ENCODE measurements around the gene ABLIM3. TPM values are rescaled to one million over a fixed set of nuclear protein-coding genes. Genes with fewer than 3 reads are reported as not detected.

Gene ABLIM3
- total and polyA plus RNA-seq, 2 experiments from 2014 or later, result 7.3 to 7.8 TPM

DNA sequence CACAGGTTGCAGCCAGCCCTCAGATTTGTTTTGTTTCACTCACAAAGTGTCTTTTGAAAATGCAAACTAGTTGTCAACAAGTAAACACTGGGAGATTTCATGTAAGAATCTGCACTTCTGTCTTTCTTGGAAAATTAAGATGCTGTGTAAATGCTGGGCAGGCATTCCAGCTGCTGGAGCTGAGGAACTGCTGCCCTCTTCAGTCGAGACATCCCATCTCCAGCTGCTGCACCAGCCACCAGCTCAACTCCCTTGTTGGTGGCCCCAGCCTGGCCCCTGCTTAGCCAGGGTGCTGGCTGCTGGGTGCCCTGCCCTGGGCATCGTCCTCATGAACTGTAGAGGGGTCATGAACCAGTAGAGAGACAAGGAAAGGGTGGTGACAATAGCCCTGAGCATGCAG, 97.2 kb downstream of the ABLIM3 start:
- H3K27ac ChIP-seq, result no peak overlapping the region
- 30% methylated on average over 2 of the region's 2 CpGs for WGBS (ENCODE audit: low lambda C conversion rate, missing lambda C conversion rate)
- H4K20me1 ChIP-seq (ENCODE audit: insufficient read depth, poor library complexity, severe bottlenecking), result no peaks in the 10 kb centered on the region
- H3K36me3 ChIP-seq (replicated peaks; ENCODE audit: insufficient read depth, low read depth), result no peaks in the 10 kb centered on the region
- H3K27me3 ChIP-seq, result peaks cover 45% of the 10 kb centered on the region
- no peak for TF ChIP-seq EZH2phosphoT487 (IDR thresholded peaks at IDR 0.05; ENCODE audit: low read depth, severe bottlenecking, unreplicated experiment)
- TF ChIP-seq, protein P1, sequence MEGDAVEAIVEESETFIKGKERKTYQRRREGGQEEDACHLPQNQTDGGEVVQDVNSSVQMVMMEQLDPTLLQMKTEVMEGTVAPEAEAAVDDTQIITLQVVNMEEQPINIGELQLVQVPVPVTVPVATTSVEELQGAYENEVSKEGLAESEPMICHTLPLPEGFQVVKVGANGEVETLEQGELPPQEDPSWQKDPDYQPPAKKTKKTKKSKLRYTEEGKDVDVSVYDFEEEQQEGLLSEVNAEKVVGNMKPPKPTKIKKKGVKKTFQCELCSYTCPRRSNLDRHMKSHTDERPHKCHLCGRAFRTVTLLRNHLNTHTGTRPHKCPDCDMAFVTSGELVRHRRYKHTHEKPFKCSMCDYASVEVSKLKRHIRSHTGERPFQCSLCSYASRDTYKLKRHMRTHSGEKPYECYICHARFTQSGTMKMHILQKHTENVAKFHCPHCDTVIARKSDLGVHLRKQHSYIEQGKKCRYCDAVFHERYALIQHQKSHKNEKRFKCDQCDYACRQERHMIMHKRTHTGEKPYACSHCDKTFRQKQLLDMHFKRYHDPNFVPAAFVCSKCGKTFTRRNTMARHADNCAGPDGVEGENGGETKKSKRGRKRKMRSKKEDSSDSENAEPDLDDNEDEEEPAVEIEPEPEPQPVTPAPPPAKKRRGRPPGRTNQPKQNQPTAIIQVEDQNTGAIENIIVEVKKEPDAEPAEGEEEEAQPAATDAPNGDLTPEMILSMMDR (IDR thresholded peaks at IDR 0.05; ENCODE audit: poor library complexity), result peak; percentile 15
- H3K4me3 ChIP-seq, result no peak overlapping the region
- H3K79me2 ChIP-seq, result no peaks in the 10 kb centered on the region
- no peaks in the 10 kb centered on the region for H3K9me3 ChIP-seq (ENCODE audit: low read depth)
- H3K9me2 ChIP-seq (replicated peaks; ENCODE audit: insufficient read depth), result no peaks in the 10 kb centered on the region
- no peaks in the 10 kb centered on the region for H3K4me1 ChIP-seq (ENCODE audit: insufficient read depth)
- DNase-seq (ENCODE audit: low spot score), result no peak
- no peak overlapping the region for H2AFZ ChIP-seq
- H3K4me2 ChIP-seq, result no peak overlapping the region

DNA sequence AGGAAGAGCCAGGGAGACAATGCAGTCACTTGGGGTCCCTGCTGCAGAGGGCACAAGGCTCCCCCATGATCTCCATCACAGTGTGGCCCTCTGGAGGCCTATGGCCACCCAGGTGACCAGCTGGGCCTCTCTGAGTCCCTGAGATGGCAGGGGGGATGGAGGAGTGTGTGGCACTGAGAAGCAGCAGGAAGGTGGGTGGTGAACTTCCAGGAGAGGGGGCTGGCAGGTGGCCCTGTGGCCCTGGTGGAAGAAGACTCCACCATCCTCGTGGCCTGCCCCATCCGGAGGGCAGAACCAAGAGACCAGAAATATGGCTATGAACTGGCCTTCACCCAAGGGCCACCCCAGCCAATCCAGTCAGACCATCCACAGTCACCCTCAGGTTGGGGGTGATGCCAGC, 98.6 kb downstream of the ABLIM3 start:
- Histone ChIP-seq H3K4me2 (no peak overlapping the region), H3K4me3 (no peak overlapping the region), H2AFZ (no peak overlapping the region), H3K9me3 (ENCODE audit: low read depth) (no peaks in the 10 kb centered on the region), H3K27me3 (peaks cover 36% of the 10 kb centered on the region), H3K79me2 (no peaks in the 10 kb centered on the region), H4K20me1 (ENCODE audit: insufficient read depth, poor library complexity, severe bottlenecking) (no peaks in the 10 kb centered on the region), H3K4me1 (ENCODE audit: insufficient read depth) (no peaks in the 10 kb centered on the region), H3K36me3 (replicated peaks; ENCODE audit: insufficient read depth, low read depth) (no peaks in the 10 kb centered on the region), H3K9me2 (replicated peaks; ENCODE audit: insufficient read depth) (no peaks in the 10 kb centered on the region), H3K27ac (no peak overlapping the region)
- TF ChIP-seq EZH2phosphoT487 (IDR thresholded peaks at IDR 0.05; ENCODE audit: low read depth, severe bottlenecking, unreplicated experiment) (no peak), EZH2 (IDR thresholded peaks at IDR 0.05; ENCODE audit: borderline replicate concordance) (no peak)
- TF ChIP-seq, protein P1 (IDR thresholded peaks at IDR 0.05; ENCODE audit: poor library complexity), result no peak
- WGBS (ENCODE audit: low lambda C conversion rate, missing lambda C conversion rate), result 87% methylated on average over 2 of the region's 2 CpGs
- no peak for DNase-seq (ENCODE audit: low spot score)

DNA sequence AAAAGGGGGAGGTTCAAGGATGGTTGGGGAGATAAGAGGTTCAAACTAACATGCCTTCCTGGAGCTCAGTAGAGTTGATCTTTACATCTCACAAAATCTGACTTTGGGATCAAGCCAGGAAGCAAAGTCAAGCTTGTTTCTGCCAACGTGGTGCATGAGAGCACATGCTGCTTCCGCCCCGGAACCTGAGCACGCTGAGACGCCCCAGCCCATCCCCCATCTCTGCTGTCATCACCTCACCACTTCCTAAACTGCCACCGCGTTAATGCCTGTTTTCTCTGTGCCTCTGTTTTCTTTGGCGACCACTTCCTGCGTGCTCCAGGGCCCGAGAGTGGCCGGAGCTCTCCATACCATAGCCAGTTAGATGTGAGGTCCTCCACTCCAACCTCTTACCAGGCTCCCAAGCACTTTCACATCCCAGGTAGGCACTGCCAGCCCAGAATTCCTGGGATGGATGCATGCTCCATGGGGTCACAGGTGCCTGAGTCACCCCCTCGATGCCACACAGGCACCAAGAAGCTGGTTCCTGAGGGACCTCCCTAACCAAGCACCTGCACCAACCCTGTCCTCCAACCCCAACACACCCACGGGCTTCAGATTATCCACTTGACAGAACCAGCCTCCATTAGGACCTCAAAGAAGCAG, 99.2 kb downstream of the ABLIM3 start:
- Histone ChIP-seq H2AFZ (no peak overlapping the region), H3K79me2 (no peaks in the 10 kb centered on the region), H3K27ac (no peak overlapping the region), H3K4me2 (no peak overlapping the region), H3K9me3 (ENCODE audit: low read depth) (no peaks in the 10 kb centered on the region), H3K4me3 (no peak overlapping the region), H3K4me1 (ENCODE audit: insufficient read depth) (no peaks in the 10 kb centered on the region), H4K20me1 (ENCODE audit: insufficient read depth, poor library complexity, severe bottlenecking) (no peaks in the 10 kb centered on the region), H3K9me2 (replicated peaks; ENCODE audit: insufficient read depth) (no peaks in the 10 kb centered on the region), H3K36me3 (replicated peaks; ENCODE audit: insufficient read depth, low read depth) (no peaks in the 10 kb centered on the region), H3K27me3 (peaks cover 32% of the 10 kb centered on the region)
- WGBS (ENCODE audit: low lambda C conversion rate, missing lambda C conversion rate), result 83% methylated on average over 13 of the region's 13 CpGs
- TF ChIP-seq EZH2 (IDR thresholded peaks at IDR 0.05; ENCODE audit: borderline replicate concordance), result no peak
- TF ChIP-seq EZH2phosphoT487 (IDR thresholded peaks at IDR 0.05; ENCODE audit: low read depth, severe bottlenecking, unreplicated experiment), result no peak
- TF ChIP-seq, protein P1 (IDR thresholded peaks at IDR 0.05; ENCODE audit: poor library complexity), result no peak
- DNase-seq (ENCODE audit: low spot score), result no peak

Data from hepatocyte (in vitro differentiated cells).